Activated T-helper 1 cell treated with Interleukin-2 at 50 U/mL for 16 hours (primary cell): ENCODE measurements around the gene NEO1.

Experiments used
- DNase-seq: peaks from one replicate; pipeline ENCODE4 v3.0.0-alpha.2; 2020; ENCODE audit warnings: low read depth

The NEO1 gene

GRCh38 chr15:73051807-73052652, at the start of gene NEO1:
NEO1 (plus strand) TSS chr15:73052463; CDS start chr15:73052676, 213 bp downstream.
- peak; percentile 81 for DNase-seq

DNA sequence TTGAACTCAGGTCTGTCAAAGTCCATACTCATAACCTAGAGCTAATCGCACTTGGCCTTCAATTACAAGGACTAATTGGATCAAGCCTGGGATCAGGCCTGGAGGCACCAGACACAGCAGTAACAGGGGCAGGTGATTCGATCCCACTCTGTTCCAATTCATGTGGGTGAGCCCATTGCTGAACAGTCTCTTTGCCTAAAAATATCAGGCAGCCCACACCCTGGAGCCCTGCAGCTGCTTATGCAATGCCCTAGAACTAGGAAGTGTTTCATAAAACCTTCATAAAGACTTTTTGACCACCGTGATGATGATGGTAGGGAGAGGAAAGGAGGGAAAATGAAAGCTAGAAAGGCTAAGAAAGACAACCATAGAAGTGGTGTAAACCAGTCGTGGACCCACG, 47.8 kb upstream of the NEO1 start:
- DNase-seq: no peak

GRCh38 chr15:73005032-73005431, 47.2 kb upstream of the NEO1 start:
- no peak for DNase-seq

DNA sequence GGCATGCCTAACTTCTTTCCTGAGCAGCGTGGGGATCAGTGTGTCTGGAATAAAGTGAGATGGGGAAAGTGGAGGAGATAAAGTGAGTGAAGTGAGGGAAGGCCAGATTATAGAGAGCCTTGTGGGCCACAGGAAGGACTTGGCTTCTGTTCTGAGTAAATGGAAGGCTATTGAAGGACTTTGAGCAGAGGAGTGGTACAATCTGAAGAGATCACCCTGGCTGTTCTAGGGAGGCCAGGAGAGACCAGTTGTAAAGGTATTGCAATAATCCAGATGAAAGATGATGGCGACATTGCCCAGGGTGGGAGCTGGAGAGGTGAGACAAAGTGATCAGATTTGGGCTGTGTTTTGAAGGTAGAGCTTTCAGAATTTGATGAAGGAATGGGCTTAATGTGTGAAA, 46.8 kb upstream of the NEO1 start:
- DNase-seq: no peak

GRCh38 chr15:73006523-73006922, 45.7 kb upstream of the NEO1 start:
- no peak for DNase-seq

DNA sequence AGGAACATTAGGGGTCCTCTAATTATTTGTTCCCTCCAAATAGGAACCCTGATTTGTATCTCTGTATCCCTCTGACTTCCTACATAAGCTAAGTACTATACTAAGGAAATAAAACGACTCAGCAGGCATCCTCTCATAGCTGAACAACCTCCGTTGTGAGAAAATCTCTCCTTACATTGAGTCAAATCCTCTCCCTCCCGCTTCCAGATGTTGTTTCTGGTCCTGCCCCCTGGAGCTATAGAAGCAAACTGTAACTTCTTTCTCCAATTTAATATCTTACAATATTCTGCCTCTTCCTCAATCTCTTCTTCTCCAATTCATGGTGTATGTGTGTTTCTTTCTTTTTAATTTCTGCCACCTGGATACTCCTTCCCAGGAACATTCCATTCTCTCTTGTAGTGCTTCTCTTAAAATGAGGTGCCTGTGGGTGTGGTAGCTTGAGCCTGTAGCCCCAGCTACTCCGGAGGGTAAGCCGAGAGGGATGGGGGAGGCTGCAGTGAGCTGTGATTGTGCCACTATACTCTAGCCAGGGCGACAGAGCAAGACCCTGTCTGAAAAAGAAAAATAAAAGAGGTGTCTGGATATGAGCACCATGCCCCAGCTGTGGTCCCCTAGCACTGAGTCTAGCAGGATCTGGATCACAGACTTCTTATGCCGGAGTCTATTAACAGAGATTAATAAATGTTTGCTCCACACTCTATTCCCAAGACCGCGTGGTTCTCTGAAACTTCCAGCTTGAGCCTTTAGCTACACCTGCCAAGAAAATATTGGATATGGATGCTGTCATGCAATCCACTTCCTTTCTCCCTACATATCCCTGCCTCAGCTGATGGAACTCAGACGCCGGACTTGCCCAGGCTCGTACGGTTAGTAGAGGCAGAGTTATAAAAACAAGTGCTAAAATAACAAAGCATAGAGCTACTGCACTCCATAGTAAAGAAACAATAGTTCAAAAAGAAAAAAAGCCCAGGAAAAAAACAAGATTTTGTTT, 42.9 kb upstream of the NEO1 start:
- no peak for DNase-seq

- DNase-seq: no peak
Measured at GRCh38 chr15:73010154-73011152, 41.8 kb upstream of the NEO1 start.

GRCh38 chr15:73014904-73015303, 37.4 kb upstream of the NEO1 start:
- no peak for DNase-seq

DNA sequence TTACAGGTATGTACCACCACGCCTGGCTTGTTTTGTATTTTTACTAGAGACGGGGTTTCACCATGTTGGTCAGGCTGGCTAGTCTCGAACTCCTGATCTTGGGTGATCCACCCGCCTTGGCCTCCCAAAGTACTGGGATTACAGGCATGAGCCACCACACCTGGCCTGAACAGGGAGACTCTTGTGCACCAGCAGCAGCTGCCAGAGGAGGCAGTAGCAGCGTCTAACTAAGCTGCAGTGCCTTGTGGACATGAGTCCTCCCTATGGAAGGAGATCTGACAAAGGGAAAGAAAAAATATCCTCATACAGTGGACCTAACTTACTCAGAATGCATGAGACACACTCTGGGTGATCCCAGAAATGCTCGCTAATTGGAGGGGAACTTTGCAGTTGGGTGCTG, 36.8 kb upstream of the NEO1 start:
- DNase-seq: no peak

DNA sequence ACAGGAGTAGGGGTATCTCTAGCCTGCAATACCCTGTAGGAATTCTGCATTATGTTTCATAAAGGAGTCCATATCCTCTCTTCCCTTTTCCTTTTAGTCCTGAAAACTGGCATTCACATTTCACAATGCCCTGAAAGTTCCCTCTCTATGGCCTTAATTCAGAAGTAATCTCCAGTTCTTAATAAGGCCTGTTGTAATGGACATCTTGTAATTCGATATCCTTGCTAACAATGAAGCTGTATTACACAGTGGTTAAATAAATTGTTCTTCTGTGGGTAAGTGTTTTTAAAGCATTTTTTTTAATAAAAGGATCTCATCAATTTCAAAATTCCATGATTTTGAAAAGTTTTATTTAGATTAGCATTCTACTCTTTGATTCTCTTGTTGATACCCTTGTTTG, 34.3 kb upstream of the NEO1 start:
- DNase-seq: no peak

- DNase-seq: no peak
Measured at GRCh38 chr15:73019154-73019553, 33.1 kb upstream of the NEO1 start.

- DNase-seq: no peak
Measured at GRCh38 chr15:73019601-73020146, 32.6 kb upstream of the NEO1 start.

DNA sequence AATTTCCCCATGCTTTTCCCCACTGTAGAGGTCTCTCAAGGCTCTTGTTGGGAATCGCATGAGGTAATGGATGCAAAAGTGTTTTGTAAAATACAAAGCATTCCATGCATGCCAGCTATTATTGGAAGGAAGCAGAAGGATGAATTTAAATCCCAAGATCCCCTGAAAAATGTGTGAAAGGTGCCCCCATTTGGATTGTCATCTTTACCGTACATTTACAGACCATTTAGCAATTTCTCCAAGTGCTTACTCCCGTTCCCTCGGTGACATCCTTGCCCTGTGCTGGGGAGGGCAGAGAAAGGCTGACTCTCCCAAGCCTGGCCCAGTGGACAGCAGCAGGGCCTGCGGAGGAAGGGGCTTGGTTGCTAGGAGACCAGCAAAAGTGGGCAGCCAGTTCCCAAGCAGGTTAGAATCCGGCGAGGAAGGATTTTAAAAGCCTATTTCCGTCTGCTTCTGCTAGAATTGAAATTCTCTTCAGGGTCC, 31.1 kb upstream of the NEO1 start:
- no peak for DNase-seq

DNA sequence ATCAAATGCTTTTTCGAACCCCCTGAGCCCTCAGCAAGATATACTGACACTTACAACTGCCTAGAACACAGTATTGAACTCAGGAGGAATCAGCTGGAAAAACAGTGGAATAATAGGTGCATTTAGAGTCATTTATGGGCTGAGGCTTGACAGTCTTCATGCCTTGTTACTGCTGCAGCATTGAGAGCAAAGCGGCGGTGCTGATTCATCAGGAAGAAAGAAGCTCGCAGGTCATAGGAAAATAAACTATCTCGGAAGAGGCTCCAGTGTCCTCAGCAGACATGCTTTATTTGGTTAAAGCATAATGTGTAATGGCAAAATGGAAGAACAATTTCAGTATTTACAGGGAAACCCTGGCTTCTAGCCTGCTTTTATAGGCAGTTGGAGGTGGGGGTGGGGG, 30.1 kb upstream of the NEO1 start:
- no peak for DNase-seq

GRCh38 chr15:73023071-73023470, 29.2 kb upstream of the NEO1 start:
- no peak for DNase-seq

- no peak for DNase-seq
Measured at GRCh38 chr15:73024168-73024567, 28.1 kb upstream of the NEO1 start.

DNA sequence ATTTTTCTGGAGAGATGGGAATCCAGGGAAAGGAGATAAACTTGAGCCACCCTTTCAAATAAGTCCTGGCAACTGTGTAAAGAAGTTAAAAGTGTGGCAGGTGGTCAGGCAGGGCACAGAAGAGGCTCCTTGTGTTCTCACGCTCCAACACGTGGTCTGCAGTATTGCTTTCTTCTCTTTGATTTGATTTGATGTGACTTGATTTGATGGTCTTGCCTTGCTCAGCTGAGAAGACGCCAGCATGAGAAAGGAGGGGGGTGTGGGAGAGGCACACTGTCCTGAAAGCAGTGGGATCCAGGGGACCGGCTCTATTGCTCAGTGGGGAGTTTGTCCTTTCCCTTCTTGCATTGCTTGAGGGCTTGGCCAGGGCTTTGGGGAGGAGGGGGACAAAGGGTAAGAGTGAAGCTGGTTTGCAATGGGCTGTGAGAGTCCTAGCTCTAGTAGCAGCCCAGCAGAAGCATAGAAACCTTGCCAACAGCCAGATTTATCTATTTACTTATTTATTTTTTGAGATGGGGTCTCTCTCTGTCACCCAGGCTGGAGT, 25.7 kb upstream of the NEO1 start:
- DNase-seq: no peak

GRCh38 chr15:73028031-73028430, 24.2 kb upstream of the NEO1 start:
- no peak for DNase-seq

- DNase-seq: no peak
Measured at GRCh38 chr15:73028831-73029451, 23.3 kb upstream of the NEO1 start.

DNA sequence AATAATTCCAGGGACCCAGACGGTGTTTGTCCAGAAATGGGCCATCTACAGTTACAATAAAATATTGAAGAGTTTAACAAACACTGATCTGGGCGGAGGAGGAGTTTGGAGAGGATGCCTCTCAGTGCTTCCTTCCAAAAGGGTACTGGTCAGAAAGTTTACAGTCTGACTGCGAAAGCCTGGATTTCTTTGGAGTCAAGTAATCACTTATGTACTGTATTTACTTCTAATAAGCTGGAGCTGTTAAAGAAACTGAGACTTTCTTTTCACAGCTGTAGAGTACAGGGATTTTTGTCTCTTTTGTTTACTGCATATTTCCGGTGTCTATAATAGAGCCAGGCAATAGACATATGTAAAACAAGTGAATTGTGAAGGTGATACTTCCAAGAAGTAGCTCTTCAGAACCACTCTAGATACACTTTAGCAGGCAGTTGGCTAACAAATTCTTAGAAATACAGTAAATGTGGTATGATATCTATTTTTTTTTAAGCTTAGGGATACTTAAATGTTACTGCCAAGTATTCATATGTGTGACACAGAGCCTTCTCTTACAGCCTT, 22.1 kb upstream of the NEO1 start:
- no peak for DNase-seq
